Endothelial cell of umbilical vein (primary cell): ENCODE measurements around the gene BCL6B. TPM values are rescaled to one million over a fixed set of nuclear protein-coding genes. Genes with fewer than 3 reads are reported as not detected.

Experiments
- BruUV-seq: library from RNA; stranded (reverse); fragments of 400-500 nt; replicated peaks from 2 replicates; lab custom pipeline; 2021; lab: Mats Ljungman, UMichigan
- CTCF ChIA-PET: fragments of 300-600, 350-600 bp; sonication (Branson Sonifier 250); formaldehyde crosslinking; loops from one replicate; lab custom pipeline; 2021; ENCODE audit warnings: antibody characterized with exemption, inconsistent platforms; lab: Charles Lee
- POLR2A ChIA-PET: fragments of 300-600, 350-600 bp; sonication (Branson Sonifier 250); formaldehyde crosslinking; loops from one replicate; lab custom pipeline; 2021; ENCODE audit warnings: antibody characterized with exemption, inconsistent platforms; lab: Charles Lee
- DNase-seq: peaks from one replicate; pipeline ENCODE4 v3.0.0-alpha.2; 2011; ENCODE audit warnings: low read depth, low spot score
- FAIRE-seq: peaks from 2 replicates; lab custom pipeline; 2011; peaks lifted over from hg19 to GRCh38; lab: Jason Lieb, UNC
- H2AFZ ChIP-seq: 2 replicates; pipeline ENCODE4 v1.6.0; 2012; ENCODE audit warnings: low read depth, low read length, control low read depth, inconsistent platforms
- H3K27ac ChIP-seq: 2 replicates; pipeline ENCODE4 v1.5.1; 2011; ENCODE audit warnings: low read depth, mild to moderate bottlenecking, control low read depth, low read length, moderate library complexity; ENCODE audit not compliant: insufficient read depth
- H3K27me3 ChIP-seq, 2 experiments: 2 replicates each; pipeline versions ENCODE4 v1.6.0 to v1.6.1; 2011; ENCODE audit warnings: low read length in 2 of 2, mixed read lengths in 1 of 2; ENCODE audit not compliant: control insufficient read depth in 2 of 2, insufficient read depth in 2 of 2
- H3K36me3 ChIP-seq, 2 experiments: 2 replicates in 1 of 2; 3 replicates in 1 of 2; pipeline ENCODE4 v1.5.1; 2011; ENCODE audit warnings: low read length in 2 of 2, mild to moderate bottlenecking in 1 of 2, moderate library complexity in 1 of 2; ENCODE audit not compliant: control insufficient read depth in 2 of 2, insufficient read depth in 2 of 2; ENCODE audit errors: extremely low read depth in 1 of 2
- H3K4me1 ChIP-seq: 3 replicates; pipeline ENCODE4 v1.5.1; 2011; ENCODE audit warnings: mild to moderate bottlenecking, low read length; ENCODE audit not compliant: control insufficient read depth, insufficient read depth; ENCODE audit errors: extremely low read depth
- H3K4me2 ChIP-seq: 2 replicates; pipeline ENCODE4 v1.6.1; 2011; ENCODE audit warnings: low read length, control low read depth, mixed read lengths; ENCODE audit not compliant: insufficient read depth
- H3K4me3 ChIP-seq, 3 experiments: fragments of 200-600 bp in 1 of 3; sonication (generic), shearing (Covaris generic) in 1 of 3; replicated peaks in 1 of 3; 2 replicates each; pipeline ENCODE4 v1.5.1; 2011 to 2016; ENCODE audit warnings: control low read depth in 3 of 3, low read length in 3 of 3, mild to moderate bottlenecking in 2 of 3, inconsistent platforms in 1 of 3, low read depth in 1 of 3, moderate library complexity in 1 of 3; ENCODE audit not compliant: insufficient read depth in 1 of 3
- H3K79me2 ChIP-seq: 2 replicates; pipeline ENCODE4 v1.6.0; 2012; ENCODE audit warnings: low read length, inconsistent platforms; ENCODE audit not compliant: control insufficient read depth, insufficient read depth
- H3K9ac ChIP-seq: replicated peaks from 2 replicates; pipeline ENCODE3; 2011; ENCODE audit warnings: low read length, control low read depth; ENCODE audit not compliant: insufficient read depth; ENCODE audit errors: extremely low read depth
- H3K9me1 ChIP-seq: replicated peaks from 3 replicates; pipeline ENCODE4 v1.6.0; 2011; ENCODE audit warnings: mild to moderate bottlenecking, low read length; ENCODE audit not compliant: control insufficient read depth, insufficient read depth; ENCODE audit errors: extremely low read depth
- H3K9me3 ChIP-seq: replicated peaks from 2 replicates; pipeline ENCODE4 v1.5.1; 2012; ENCODE audit warnings: low read length, inconsistent platforms; ENCODE audit not compliant: control insufficient read depth, insufficient read depth
- H4K20me1 ChIP-seq: replicated peaks from 2 replicates; pipeline ENCODE3; 2011; ENCODE audit warnings: mild to moderate bottlenecking, low read length; ENCODE audit not compliant: control insufficient read depth, insufficient read depth; ENCODE audit errors: extremely low read depth
- EZH2 ChIP-seq: IDR thresholded peaks from 2 replicates; pipeline ENCODE4 v1.6.1; 2012; ENCODE audit warnings: borderline replicate concordance, low read depth, mild to moderate bottlenecking, moderate library complexity, low read length, inconsistent platforms; ENCODE audit not compliant: severe bottlenecking
- FOS ChIP-seq: IDR thresholded peaks from 2 replicates; pipeline ENCODE4 v1.6.1; 2011; ENCODE audit warnings: mild to moderate bottlenecking, low read length, moderate library complexity, borderline replicate concordance; ENCODE audit not compliant: insufficient read depth
- GATA2 ChIP-seq: IDR thresholded peaks from 2 replicates; pipeline ENCODE4 v1.7.0; 2011; ENCODE audit warnings: low read depth, mild to moderate bottlenecking, moderate library complexity, mixed read lengths, low read length; ENCODE audit not compliant: insufficient read length, insufficient read depth
- JUN ChIP-seq: IDR thresholded peaks from 2 replicates; pipeline ENCODE4 v1.6.1; 2011; ENCODE audit warnings: borderline replicate concordance, low read depth; ENCODE audit not compliant: insufficient read length, insufficient read depth
- MYC ChIP-seq: IDR thresholded peaks from one replicate; pipeline ENCODE4 v1.6.1; 2011; ENCODE audit warnings: mild to moderate bottlenecking, low read depth, low read length
- POLR2A ChIP-seq: IDR thresholded peaks from 2 replicates; pipeline ENCODE4 v1.6.1; 2012; ENCODE audit warnings: low read depth, mild to moderate bottlenecking, control low read depth, low read length
- POLR2AphosphoS5 ChIP-seq: IDR thresholded peaks from 2 replicates; pipeline ENCODE4 v1.6.1; 2012; ENCODE audit warnings: low read depth, mild to moderate bottlenecking, control low read depth, low read length, moderate library complexity; ENCODE audit not compliant: insufficient read depth
- dilution Hi-C: fragments of 300-500 bp; cut with MboI; formaldehyde crosslinking; loops from one replicate; pipeline ENCODE4 v1.15.0; 2019; ENCODE audit warnings: low sequenced_read_pairs; ENCODE audit not compliant: extremely low pct_ligation_motif_present
- intact Hi-C: fragments of 100-400 bp; cut with micrococcal nuclease; formaldehyde crosslinking; loops from one replicate; pipeline ENCODE4 v1.10.0; 2022
- polyA plus RNA-seq, 4 experiments: library from polyadenylated mRNA; depleted of rRNA in 3 of 4; stranded (reverse) in 3 of 4; unstranded in 1 of 4; fragments of >200 nt; gene quantifications; 2 replicates each; pipeline versions ENCODE4 v1.2.1 to v1.2.3, GENCODE V29; 2011 to 2012; ENCODE audit warnings: missing spikeins in 1 of 4
- total RNA-seq: library from RNA; stranded (reverse); gene quantifications from 2 replicates; pipeline ENCODE4 v1.2.3, GENCODE V29; 2021
- TF ChIP-seq, protein P1 (sequence below): IDR thresholded peaks from 2 replicates; pipeline ENCODE4 v1.6.1; 2011; ENCODE audit not compliant: insufficient read depth, insufficient read length
- TF ChIP-seq, protein P2 (sequence below), 2 donors: IDR thresholded peaks; 1 replicate in 1 of 2; 2 replicates in 1 of 2; pipeline ENCODE4 v1.5.1; 2011; ENCODE audit warnings: low read length in 2 of 2, mild to moderate bottlenecking in 2 of 2, moderate library complexity in 2 of 2, control low read depth in 1 of 2, inconsistent platforms in 1 of 2, low read depth in 1 of 2; ENCODE audit not compliant: insufficient read depth in 1 of 2; ENCODE audit errors: extremely low read depth in 1 of 2

The BCL6B gene
- total and polyA plus RNA-seq, 2 donors (not counting 3 experiments of a cell fraction or from before 2014, with no cell fraction given) = 93.5 to 160 TPM

DNA sequence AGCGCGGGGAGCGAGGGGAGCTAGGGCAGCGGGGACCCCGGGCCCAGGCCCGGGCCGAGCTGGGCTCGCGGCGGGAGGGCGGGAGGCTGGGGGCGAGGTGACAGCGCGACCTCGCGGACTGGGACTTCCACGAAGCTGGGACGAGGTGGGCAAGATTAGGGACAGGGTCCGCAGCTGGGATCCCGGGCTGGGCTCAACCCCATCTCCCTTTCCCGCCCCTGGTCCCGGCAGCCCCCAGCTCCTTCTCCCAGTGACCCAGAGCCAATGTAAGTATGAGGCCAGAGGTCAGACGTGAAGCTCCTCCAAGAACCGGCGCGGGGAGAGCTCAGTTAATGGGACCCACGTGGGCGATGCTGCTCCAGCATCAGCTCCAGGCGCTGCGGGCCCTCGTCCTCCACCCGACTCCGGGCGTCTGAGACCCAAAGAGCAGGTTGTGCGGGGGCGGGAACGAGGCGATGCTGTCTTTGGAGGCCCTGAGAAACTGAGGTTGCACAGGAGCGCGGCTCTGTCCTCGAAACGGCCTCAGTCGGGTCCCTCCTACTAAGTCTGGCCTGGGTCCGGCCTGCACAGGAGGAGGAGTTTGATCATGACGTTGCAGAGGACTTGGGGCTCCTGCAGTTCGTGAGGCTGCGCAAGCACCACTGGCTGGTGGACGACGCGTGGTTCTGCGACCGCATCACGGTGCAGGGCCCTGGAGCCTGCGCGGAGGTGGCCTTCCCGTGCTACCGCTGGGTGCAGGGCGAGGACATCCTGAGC lies 26.4 kb upstream of the BCL6B start:
- Histone ChIP-seq H3K79me2 (no peaks in the 10 kb centered on the region), H3K27me3 (no peaks in the 10 kb centered on the region), H3K4me1 (no peaks in the 10 kb centered on the region), H3K9me3 (no peaks in the 10 kb centered on the region), H3K9me1 (no peaks in the 10 kb centered on the region), H2AFZ (no peak overlapping the region), H3K36me3 (peaks cover 4 to 14% of the 10 kb centered on the region in 2 experiments), H3K4me3 (no peak overlapping the region), H3K4me2 (no peak overlapping the region), H4K20me1 (no peaks in the 10 kb centered on the region), H3K9ac (no peak overlapping the region), H3K27ac (no peak overlapping the region)
- DNase-seq (no peak), FAIRE-seq (no peak)
- no TSS peak for BruUV-seq
- ChIA-PET CTCF (interaction anchor here (0.8 to 2.2 kb wide), 4 partner anchors 8 to 85 kb away, joined by 3 to 13 read pairs (median 8); no protein-coding TSS in a partner anchor), POLR2A (no interaction called here)
- dilution Hi-C loops (no loop called here), intact Hi-C loops (no loop called here)
- TF ChIP-seq EZH2 (no peak), FOS (no peak), POLR2A (no peak), MYC (no peak), POLR2AphosphoS5 (no peak), GATA2 (no peak), JUN (no peak)
- TF ChIP-seq, protein P1, sequence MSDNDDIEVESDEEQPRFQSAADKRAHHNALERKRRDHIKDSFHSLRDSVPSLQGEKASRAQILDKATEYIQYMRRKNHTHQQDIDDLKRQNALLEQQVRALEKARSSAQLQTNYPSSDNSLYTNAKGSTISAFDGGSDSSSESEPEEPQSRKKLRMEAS = no peak
- TF ChIP-seq, protein P2, sequence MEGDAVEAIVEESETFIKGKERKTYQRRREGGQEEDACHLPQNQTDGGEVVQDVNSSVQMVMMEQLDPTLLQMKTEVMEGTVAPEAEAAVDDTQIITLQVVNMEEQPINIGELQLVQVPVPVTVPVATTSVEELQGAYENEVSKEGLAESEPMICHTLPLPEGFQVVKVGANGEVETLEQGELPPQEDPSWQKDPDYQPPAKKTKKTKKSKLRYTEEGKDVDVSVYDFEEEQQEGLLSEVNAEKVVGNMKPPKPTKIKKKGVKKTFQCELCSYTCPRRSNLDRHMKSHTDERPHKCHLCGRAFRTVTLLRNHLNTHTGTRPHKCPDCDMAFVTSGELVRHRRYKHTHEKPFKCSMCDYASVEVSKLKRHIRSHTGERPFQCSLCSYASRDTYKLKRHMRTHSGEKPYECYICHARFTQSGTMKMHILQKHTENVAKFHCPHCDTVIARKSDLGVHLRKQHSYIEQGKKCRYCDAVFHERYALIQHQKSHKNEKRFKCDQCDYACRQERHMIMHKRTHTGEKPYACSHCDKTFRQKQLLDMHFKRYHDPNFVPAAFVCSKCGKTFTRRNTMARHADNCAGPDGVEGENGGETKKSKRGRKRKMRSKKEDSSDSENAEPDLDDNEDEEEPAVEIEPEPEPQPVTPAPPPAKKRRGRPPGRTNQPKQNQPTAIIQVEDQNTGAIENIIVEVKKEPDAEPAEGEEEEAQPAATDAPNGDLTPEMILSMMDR (IDR thresholded peaks at IDR 0.05; ENCODE audit: extremely low read depth in 1 of 2, insufficient read depth in 1 of 2, low read depth in 1 of 2, low read length in 2 of 2) = no peak
